Measurements from ENCODE around the gene TBC1D22A.

Gene TBC1D22A

GRCh38 chr22:47080100-47080499 lies 317.6 kb downstream of the TBC1D22A start:
- DNase-seq (ENCODE audit: low read depth in 2 of 2): no peak

- DNase-seq (ENCODE audit: low read depth in 2 of 2): no peak
These were observed 320.1 kb downstream of the TBC1D22A start for GRCh38 chr22:47082505-47082904.

- no peak for DNase-seq (ENCODE audit: low read depth in 2 of 2)
These were observed 321.0 kb downstream of the TBC1D22A start for GRCh38 chr22:47083379-47083986.

- DNase-seq (ENCODE audit: low read depth in 2 of 2): no peak
These were observed 321.8 kb downstream of the TBC1D22A start for GRCh38 chr22:47084226-47084625.

- DNase-seq (ENCODE audit: low read depth in 2 of 2): no peak
These were observed 324.3 kb downstream of the TBC1D22A start for GRCh38 chr22:47086596-47087248.

GRCh38 chr22:47088480-47089158 lies 326.2 kb downstream of the TBC1D22A start:
- no peak for DNase-seq (ENCODE audit: low read depth in 2 of 2)

- DNase-seq (ENCODE audit: low read depth in 2 of 2): no peak
These were observed 326.9 kb downstream of the TBC1D22A start for GRCh38 chr22:47089374-47089773.

- no peak for DNase-seq (ENCODE audit: low read depth in 2 of 2)
These were observed 327.5 kb downstream of the TBC1D22A start for GRCh38 chr22:47089796-47090460.

GRCh38 chr22:47090591-47091245 lies 328.3 kb downstream of the TBC1D22A start:
- no peak for DNase-seq (ENCODE audit: low read depth in 2 of 2)

- DNase-seq (ENCODE audit: low read depth in 2 of 2): no peak
These were observed 328.8 kb downstream of the TBC1D22A start for GRCh38 chr22:47091246-47091651.

GRCh38 chr22:47091921-47092700 lies 329.7 kb downstream of the TBC1D22A start:
- no peak for DNase-seq (ENCODE audit: low read depth in 2 of 2)

- DNase-seq (ENCODE audit: low read depth in 2 of 2): no peak
These were observed 330.5 kb downstream of the TBC1D22A start for GRCh38 chr22:47092896-47093311.

GRCh38 chr22:47093720-47094119 lies 331.3 kb downstream of the TBC1D22A start:
- DNase-seq (ENCODE audit: low read depth in 2 of 2): no peak

- DNase-seq (ENCODE audit: low read depth in 2 of 2): no peak
These were observed 332.4 kb downstream of the TBC1D22A start for GRCh38 chr22:47094861-47095330.

- no peak for DNase-seq (ENCODE audit: low read depth in 2 of 2)
These were observed 333.1 kb downstream of the TBC1D22A start for GRCh38 chr22:47095395-47096122.

- DNase-seq (ENCODE audit: low read depth in 2 of 2): no peak
These were observed 335.7 kb downstream of the TBC1D22A start for GRCh38 chr22:47098121-47098520.

GRCh38 chr22:47098554-47098953 lies 336.1 kb downstream of the TBC1D22A start:
- no peak for DNase-seq (ENCODE audit: low read depth in 2 of 2)

GRCh38 chr22:47100019-47100418 lies 337.6 kb downstream of the TBC1D22A start:
- DNase-seq (ENCODE audit: low read depth in 2 of 2): no peak

- no peak for DNase-seq (ENCODE audit: low read depth in 2 of 2)
These were observed 338.3 kb downstream of the TBC1D22A start for GRCh38 chr22:47100646-47101200.

- DNase-seq (ENCODE audit: low read depth in 2 of 2): no peak
These were observed 339.0 kb downstream of the TBC1D22A start for GRCh38 chr22:47101321-47101885.

Data from stimulated activated CD8-positive, alpha-beta memory T cell treated with anti-CD3 and anti-CD28 coated beads, Interleukin-15, amount 100 ng/mL, for 4 hours (primary cell).